Naive B cell (primary cell): ENCODE results near the gene GRK3. TPM values are rescaled to one million over a fixed set of nuclear protein-coding genes. Genes with fewer than 3 reads are reported as not detected.
"Not testable (repeated sequence)": the region's sequence is repeated elsewhere in the genome, so short reads cannot be mapped to it uniquely, and the experiment has no call there.

Experiments used
- ATAC-seq, 2 donors: fragments of 150-1000 bp; cut with Tn5 transposase; 2 replicates each; pipeline ENCODE4 v1.10.0; 2021; ENCODE audit warnings: low read depth in 2 of 2, mild to moderate bottlenecking in 2 of 2, moderate library complexity in 2 of 2
- DNase-seq: peaks from one replicate; pipeline ENCODE4 v3.0.0; 2022
- H3K27ac Mint-ChIP-seq, 6 donors: one replicate each; pipeline ENCODE4 v1.8.0; 2020 to 2022; ENCODE audit warnings: mild to moderate bottlenecking in 6 of 6, mixed read lengths in 6 of 6, moderate library complexity in 5 of 6, inconsistent platforms in 2 of 6
- H3K27me3 Mint-ChIP-seq, 3 donors: one replicate each; pipeline ENCODE4 v1.8.0; 2021 to 2022; ENCODE audit warnings: mixed read lengths in 3 of 3, mild to moderate bottlenecking in 1 of 3
- H3K36me3 Mint-ChIP-seq, 2 donors: one replicate each; pipeline ENCODE4 v1.8.0; 2020 to 2022; ENCODE audit warnings: mixed read lengths in 2 of 2, inconsistent platforms in 1 of 2, mild to moderate bottlenecking in 1 of 2
- H3K4me1 Mint-ChIP-seq, 3 donors: one replicate each; pipeline ENCODE4 v1.8.0; 2020 to 2022; ENCODE audit warnings: mixed read lengths in 3 of 3, inconsistent platforms in 1 of 3, mild to moderate bottlenecking in 1 of 3, moderate library complexity in 1 of 3
- H3K4me3 Mint-ChIP-seq, 8 donors: one replicate each; pipeline ENCODE4 v1.8.0; 2020 to 2022; ENCODE audit warnings: mild to moderate bottlenecking in 8 of 8, mixed read lengths in 8 of 8, moderate library complexity in 8 of 8, inconsistent platforms in 2 of 8
- H3K9me3 Mint-ChIP-seq, 7 donors: one replicate each; pipeline ENCODE4 v1.8.0; 2020 to 2022; ENCODE audit warnings: mixed read lengths in 7 of 7, mild to moderate bottlenecking in 5 of 7, inconsistent platforms in 2 of 7, moderate library complexity in 1 of 7
- polyA plus RNA-seq, 6 donors: library from polyadenylated mRNA; unstranded; fragments of 300-500 nt; fragmentation: Illumina TruSeq; gene quantifications; one replicate each; pipeline ENCODE4 v1.2.3, GENCODE V29; 2021; ENCODE audit warnings: low read depth in 6 of 6

Gene GRK3
- polyA plus RNA-seq, 6 donors from 2014 or later = 5.9 to 18.8 (median 12.9) TPM

DNA sequence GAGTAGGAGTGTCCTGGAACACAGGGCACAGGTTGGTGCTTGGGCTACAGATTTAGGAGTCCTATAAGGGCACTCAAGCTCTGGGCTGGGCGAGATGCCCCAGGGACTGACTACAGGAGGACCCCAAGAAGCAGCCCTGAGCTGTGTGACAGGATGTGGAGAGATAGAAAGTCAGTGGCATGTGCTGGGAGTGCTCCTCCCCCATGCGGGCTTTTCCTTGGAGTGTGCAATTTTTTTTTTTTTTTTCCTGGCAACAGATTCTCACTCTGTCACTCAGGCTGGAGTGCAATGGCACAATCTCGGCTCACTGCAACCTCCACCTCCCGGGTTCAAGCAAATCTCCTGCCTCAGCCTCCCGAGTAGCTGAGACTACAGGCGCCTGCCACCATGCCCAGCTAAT is 144.0 kb downstream of the GRK3 start:
- H3K9me3 Mint-ChIP-seq, DNase-seq, H3K27me3 Mint-ChIP-seq, H3K4me3 Mint-ChIP-seq, ATAC-seq: not testable (repeated sequence)
- peaks cover 5 to 11% (median 6%) of the 10 kb centered on the region in 3 donors for H3K4me1 Mint-ChIP-seq
- peak overlapping the region in 1 of 6 donors; percentile 73 for H3K27ac Mint-ChIP-seq
- peaks cover 25 to 28% of the 10 kb centered on the region in 2 donors for H3K36me3 Mint-ChIP-seq

DNA sequence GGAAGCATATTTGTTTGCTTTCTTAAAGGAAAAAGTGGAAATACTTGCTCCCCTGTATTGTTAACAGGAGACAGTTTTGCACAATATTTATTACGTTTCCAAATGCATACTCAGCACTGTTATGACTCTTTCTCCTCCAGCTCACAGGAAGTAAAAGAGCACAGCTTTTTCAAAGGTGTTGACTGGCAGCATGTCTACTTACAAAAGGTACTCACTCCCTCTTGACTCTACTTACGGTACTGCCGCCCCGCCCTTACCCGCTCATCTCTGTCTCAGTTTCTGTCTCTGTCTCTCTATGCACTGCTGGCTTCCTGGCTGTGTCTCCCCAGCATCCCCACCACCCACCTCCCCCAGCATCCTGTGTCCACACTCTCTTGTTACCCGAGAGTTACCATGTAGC is 145.3 kb downstream of the GRK3 start:
- H3K36me3 Mint-ChIP-seq = peaks cover 19 to 28% of the 10 kb centered on the region in 2 donors
- no peak for ATAC-seq
- DNase-seq = no peak
- H3K27me3 Mint-ChIP-seq = no peaks in the 10 kb centered on the region
- H3K9me3 Mint-ChIP-seq = peaks cover 0 to 1% (median 0%) of the 10 kb centered on the region in 7 donors
- peaks cover 5 to 9% (median 6%) of the 10 kb centered on the region in 3 donors for H3K4me1 Mint-ChIP-seq
- H3K4me3 Mint-ChIP-seq = no peak overlapping the region
- H3K27ac Mint-ChIP-seq = peak overlapping the region in 3 of 6 donors; percentile 4 to 76 (median 22)

DNA sequence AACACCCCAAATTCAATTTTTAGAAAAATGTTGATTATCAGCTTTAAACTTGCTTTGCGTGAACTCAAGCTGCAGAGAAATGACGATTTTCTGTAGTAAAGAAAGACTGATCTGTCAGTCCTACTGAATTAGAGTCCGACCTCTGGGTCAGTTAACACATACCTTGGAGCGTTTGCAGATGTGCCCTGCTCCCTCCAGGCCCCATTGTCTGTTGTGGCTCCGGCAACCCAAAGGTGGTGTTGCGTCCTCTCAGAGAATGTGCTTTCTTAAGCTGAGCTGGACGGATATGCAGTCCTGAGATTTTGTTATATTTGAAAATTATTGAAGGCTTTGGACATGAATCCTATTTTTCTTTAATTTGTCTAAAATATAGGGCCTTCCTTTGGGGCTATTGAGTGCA is 146.0 kb downstream of the GRK3 start:
- ATAC-seq (no peak), DNase-seq (no peak)
- H3K27me3 Mint-ChIP-seq = no peaks in the 10 kb centered on the region
- peaks cover 0 to 1% (median 0%) of the 10 kb centered on the region in 7 donors for H3K9me3 Mint-ChIP-seq
- H3K36me3 Mint-ChIP-seq = peaks cover 19 to 23% of the 10 kb centered on the region in 2 donors
- peaks cover 5 to 9% (median 6%) of the 10 kb centered on the region in 3 donors for H3K4me1 Mint-ChIP-seq
- H3K27ac Mint-ChIP-seq = no peak overlapping the region
- H3K4me3 Mint-ChIP-seq = no peak overlapping the region

DNA sequence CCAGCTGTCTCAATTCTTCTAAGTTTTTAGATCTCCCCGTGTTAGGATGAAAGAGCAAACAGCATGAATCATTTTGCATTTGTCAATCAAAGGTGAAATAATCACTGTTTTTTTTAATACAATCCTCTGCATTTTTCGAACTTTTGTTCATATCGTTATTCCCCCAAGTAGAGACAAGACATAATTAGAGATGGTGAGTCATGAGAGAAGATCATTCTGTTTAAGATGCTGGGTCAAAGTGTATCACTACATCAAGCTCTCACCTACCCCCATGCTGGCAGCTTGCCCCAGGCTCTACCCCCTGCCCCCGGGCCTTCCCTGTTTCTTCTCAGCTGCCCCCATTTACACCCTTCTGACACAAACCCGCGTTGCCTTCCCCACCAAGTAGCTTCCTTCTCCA is 147.0 kb downstream of the GRK3 start:
- Mint-ChIP-seq H3K27me3 (no peaks in the 10 kb centered on the region), H3K9me3 (peaks cover 0 to 1% (median 0%) of the 10 kb centered on the region in 7 donors), H3K27ac (no peak overlapping the region), H3K4me1 (peaks cover 5 to 7% (median 6%) of the 10 kb centered on the region in 3 donors), H3K4me3 (no peak overlapping the region), H3K36me3 (peaks cover 18 to 19% of the 10 kb centered on the region in 2 donors)
- no peak for DNase-seq
- no peak for ATAC-seq

DNA sequence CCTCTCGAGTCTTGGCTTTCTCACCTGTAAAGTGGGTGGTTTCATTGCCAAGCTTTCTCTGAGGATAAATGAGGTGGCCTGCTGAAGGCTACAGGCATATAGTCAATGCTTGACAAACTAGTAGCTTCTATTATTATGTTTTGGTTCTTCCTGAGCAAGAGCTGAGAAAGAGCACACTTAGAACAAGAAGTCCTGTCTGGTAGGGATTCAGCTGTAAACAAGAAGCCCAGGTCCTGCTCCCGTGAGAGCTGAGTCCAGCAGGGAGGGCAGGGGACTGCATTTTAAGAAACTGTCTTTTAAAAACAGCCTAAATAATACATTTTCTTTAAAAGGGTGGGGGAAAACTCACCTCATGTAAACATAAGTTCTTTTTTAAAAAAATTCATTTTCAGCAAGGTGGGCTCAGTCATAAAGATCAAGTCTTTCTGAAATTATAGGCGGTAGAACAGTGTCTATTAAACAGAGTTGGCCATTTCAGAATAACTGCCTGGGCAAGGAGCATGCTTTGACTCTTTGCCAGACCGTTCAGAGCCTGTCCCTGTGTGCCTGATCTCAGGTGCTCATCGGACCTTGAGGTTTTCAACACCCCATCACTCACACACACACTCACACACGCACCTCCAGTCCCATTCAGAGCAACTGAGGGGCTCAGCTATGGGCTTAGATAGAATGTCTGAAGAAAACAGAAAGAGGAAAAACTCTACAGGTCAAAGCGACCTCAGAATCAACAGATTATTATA is 148.4 kb downstream of the GRK3 start:
- ATAC-seq (no peak), DNase-seq (no peak)
- Mint-ChIP-seq H3K9me3 (peaks cover 0 to 1% (median 0%) of the 10 kb centered on the region in 7 donors), H3K4me3 (no peak overlapping the region), H3K27ac (peak overlapping the region in 2 of 6 donors; percentile 20 to 66), H3K4me1 (no peaks in the 10 kb centered on the region), H3K27me3 (no peaks in the 10 kb centered on the region), H3K36me3 (peaks cover 11 to 18% of the 10 kb centered on the region in 2 donors)

DNA sequence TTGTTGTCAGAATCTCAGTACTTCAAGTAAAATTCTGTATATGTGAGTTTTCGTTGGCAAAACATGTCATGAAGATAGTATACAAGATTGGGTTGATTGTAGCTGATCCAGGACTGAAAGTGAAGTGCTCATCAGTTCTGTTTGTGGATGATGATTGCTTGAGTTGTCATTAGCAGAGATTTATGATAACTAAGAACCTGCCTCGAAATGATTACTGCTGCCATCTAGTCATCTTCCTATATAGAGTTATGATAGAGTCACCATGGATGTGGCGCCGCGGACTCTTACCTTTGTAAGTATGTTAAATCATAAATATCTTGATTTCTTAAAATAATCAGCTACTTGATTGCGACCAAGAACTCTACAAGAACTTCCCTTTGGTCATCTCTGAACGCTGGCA is 149.6 kb downstream of the GRK3 start:
- DNase-seq = no peak
- H3K27me3 Mint-ChIP-seq = no peaks in the 10 kb centered on the region
- ATAC-seq = no peak
- no peak overlapping the region for H3K4me3 Mint-ChIP-seq
- H3K9me3 Mint-ChIP-seq = peaks cover 0 to 1% (median 0%) of the 10 kb centered on the region in 7 donors
- H3K36me3 Mint-ChIP-seq = peaks cover 11 to 18% of the 10 kb centered on the region in 2 donors
- H3K27ac Mint-ChIP-seq = no peak overlapping the region
- no peaks in the 10 kb centered on the region for H3K4me1 Mint-ChIP-seq

DNA sequence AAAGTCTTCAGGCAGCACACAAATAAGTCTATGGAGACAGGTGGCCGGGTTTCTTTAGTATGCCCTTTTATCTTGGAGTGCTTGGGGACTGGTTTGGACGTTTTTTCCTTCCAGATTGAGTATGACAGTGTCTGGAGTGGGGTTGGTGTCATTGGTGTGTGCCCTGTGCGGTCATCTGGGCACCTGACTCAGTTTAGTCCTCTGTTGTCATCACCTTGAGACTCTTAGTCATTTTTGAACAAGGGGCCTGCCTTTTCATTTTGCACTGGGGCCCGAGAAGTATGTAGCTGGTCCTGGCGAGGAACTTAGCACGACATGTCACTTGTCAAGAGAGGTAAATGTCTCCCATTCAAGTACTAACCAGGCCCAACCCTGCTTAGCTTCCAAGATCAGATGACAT is 150.3 kb downstream of the GRK3 start:
- Mint-ChIP-seq H3K36me3 (peaks cover 11 to 16% of the 10 kb centered on the region in 2 donors), H3K27me3 (no peaks in the 10 kb centered on the region), H3K4me3 (peak overlapping the region in 1 of 8 donors; percentile 39), H3K9me3 (peaks cover 0 to 1% (median 0%) of the 10 kb centered on the region in 7 donors), H3K27ac (no peak overlapping the region), H3K4me1 (no peaks in the 10 kb centered on the region)
- ATAC-seq = no peak
- no peak for DNase-seq

DNA sequence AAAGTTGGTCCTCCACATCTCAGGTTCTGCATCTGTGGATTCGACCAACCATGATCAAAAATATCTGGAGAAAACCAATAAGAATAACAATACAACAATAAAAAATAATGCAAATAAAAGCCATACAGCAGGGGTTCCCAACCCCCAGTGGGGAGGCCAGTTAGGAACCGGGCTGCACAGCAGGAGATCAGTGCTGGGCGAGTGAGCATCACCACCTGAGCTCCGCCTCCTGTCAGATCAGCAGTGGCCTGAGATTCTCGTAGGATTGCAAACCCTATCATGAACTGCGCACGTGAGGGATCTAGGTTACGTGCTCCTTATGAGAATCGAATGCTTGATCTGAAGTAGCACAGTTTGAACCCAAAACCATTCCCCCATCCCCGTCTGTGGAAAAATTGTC is 152.2 kb downstream of the GRK3 start:
- Mint-ChIP-seq H3K36me3 (peaks cover 2 to 3% of the 10 kb centered on the region in 2 donors), H3K4me3 (no peak overlapping the region), H3K27me3 (no peaks in the 10 kb centered on the region), H3K27ac (no peak overlapping the region), H3K4me1 (no peaks in the 10 kb centered on the region), H3K9me3 (no peaks in the 10 kb centered on the region)
- ATAC-seq (no peak), DNase-seq (no peak)

DNA sequence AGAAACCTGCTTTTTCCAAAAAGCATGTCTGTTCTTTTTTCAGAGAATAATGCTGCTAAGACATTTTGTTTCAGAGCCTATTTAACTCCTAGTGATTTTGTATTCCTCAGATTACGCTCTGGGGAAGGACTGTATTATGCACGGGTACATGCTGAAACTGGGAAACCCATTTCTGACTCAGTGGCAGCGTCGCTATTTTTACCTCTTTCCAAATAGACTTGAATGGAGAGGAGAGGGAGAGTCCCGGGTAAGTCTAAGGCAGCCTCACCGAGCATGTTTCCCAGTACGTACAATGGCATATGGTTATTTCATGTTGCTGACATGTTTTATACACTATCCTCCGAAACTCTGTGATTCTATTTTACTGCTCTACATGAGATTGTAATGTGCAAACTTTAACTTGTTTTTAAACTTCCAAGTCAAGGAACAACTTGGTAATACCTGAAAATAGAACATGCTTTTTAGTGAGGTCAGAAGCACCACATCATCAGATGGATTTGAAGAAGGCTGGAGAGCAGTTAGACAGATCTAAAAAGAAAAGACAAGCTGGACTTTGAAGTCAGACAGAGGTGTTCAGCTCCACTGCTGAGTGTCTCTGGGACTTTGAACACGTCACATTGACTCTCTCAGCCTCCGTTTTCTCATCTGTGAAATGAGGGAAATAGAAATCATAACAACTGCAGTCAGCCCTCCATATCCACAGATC is 153.8 kb downstream of the GRK3 start:
- Mint-ChIP-seq H3K27ac (peak overlapping the region in 3 of 6 donors; percentile 28 to 69 (median 59)), H3K4me3 (no peak overlapping the region), H3K36me3 (no peaks in the 10 kb centered on the region), H3K4me1 (no peaks in the 10 kb centered on the region), H3K27me3 (no peaks in the 10 kb centered on the region), H3K9me3 (no peaks in the 10 kb centered on the region)
- DNase-seq = no peak
- ATAC-seq = no peak

DNA sequence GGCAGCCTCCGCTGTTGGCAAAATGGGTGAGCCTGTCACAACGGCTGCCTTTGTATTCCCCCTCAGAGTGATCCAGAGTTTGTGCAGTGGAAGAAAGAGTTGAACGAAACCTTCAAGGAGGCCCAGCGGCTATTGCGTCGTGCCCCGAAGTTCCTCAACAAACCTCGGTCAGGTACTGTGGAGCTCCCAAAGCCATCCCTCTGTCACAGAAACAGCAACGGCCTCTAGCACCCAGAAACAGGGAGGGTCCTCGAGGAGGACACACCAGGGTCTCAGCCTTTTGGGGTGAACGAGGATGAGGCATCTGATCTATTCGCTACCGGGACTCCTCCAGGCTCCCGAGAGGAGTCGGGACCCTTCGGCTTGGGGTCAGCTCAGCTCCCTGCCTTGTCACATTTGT is 157.7 kb downstream of the GRK3 start:
- H3K27ac Mint-ChIP-seq = no peak overlapping the region

DNA sequence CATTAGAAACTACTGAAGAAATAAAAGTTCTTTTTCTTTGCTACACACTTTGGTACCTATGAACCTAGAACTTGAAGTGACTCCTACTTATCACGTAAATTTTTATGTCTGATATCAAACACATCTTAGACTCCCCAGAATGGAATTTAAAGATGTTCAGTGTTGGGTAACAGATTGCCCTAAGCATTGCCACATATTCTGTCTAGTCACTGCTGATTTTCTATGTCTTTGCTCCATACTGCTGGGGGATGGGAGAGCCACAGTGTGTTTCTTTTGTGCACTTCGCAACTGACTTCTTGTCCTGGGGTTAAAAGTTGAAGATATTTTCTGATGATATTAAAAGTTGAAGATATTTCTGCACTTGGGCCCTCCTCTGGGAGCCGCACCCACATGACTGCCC is 158.2 kb downstream of the GRK3 start:
- Mint-ChIP-seq H3K9me3 (no peaks in the 10 kb centered on the region), H3K36me3 (no peaks in the 10 kb centered on the region), H3K27ac (peak overlapping the region in 1 of 6 donors; percentile 33), H3K4me3 (no peak overlapping the region), H3K27me3 (no peaks in the 10 kb centered on the region), H3K4me1 (no peaks in the 10 kb centered on the region)
- ATAC-seq (no peak), DNase-seq (no peak)

More for the DNA sequence above, 157.7 kb downstream of the GRK3 start:
- Mint-ChIP-seq H3K36me3 (no peaks in the 10 kb centered on the region), H3K27me3 (no peaks in the 10 kb centered on the region), H3K4me1 (no peaks in the 10 kb centered on the region), H3K9me3 (no peaks in the 10 kb centered on the region), H3K4me3 (no peak overlapping the region)
- ATAC-seq = no peak
- DNase-seq = no peak

DNA sequence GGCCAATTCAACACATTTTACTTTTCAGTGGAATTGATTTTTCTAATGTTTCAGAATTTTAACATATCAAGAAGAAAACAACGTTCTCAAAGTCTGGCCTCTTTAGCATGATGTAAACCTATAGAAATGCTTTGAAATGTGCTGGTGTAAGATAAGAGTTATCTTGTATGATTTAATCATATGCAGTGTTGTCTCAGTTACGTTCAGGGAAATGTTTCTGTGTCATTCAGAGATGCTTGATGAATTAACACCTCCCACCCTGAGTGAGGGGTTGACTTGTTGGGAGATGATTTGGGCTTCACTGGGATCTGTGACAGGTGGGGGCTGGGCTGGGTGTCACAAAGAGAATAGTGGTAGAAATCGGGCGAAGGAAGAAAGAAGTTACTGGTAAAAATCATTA is 161.8 kb downstream of the GRK3 start:
- DNase-seq = no peak
- Mint-ChIP-seq H3K4me1 (peaks cover 6 to 10% (median 8%) of the 10 kb centered on the region in 3 donors), H3K4me3 (no peak overlapping the region)

DNA sequence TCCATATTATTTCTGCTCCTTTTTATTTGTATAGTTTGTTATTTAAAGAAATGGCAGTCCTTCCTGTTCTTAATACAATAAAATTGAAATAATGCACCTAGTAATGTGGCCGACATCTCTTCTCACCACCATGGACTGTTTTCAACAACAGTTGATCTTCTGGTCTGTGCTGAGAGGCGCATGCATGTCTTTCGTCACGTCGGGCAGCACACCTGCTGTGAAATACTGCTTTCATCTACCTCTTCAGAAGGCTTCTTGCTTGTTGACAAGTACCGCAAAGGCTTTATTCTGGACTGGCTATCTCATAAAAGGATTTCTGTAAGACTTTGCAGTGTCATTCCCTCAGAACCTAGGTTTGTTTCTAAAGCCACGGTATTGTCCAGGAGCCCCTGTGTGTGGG is 163.6 kb downstream of the GRK3 start:
- H3K4me1 Mint-ChIP-seq = peaks cover 6 to 10% (median 8%) of the 10 kb centered on the region in 3 donors
- DNase-seq (no peak), ATAC-seq (no peak)
- H3K27ac Mint-ChIP-seq = peak overlapping the region in 3 of 6 donors; percentile 5 to 66 (median 16)
- no peaks in the 10 kb centered on the region for H3K36me3 Mint-ChIP-seq
- no peak overlapping the region for H3K4me3 Mint-ChIP-seq
- H3K9me3 Mint-ChIP-seq = no peaks in the 10 kb centered on the region
- H3K27me3 Mint-ChIP-seq = no peaks in the 10 kb centered on the region

More for the DNA sequence above, 161.8 kb downstream of the GRK3 start:
- Mint-ChIP-seq H3K27me3 (no peaks in the 10 kb centered on the region), H3K27ac (peak overlapping the region in 1 of 6 donors; percentile 96), H3K36me3 (no peaks in the 10 kb centered on the region), H3K9me3 (no peaks in the 10 kb centered on the region)
- ATAC-seq = no peak
